Natural killer cell (primary cell): ENCODE data around the gene PAX2. TPM values are rescaled to one million over a fixed set of nuclear protein-coding genes. Genes with fewer than 3 reads are reported as not detected.
A peak's percentile ranks its signal among the peaks of the same experiment; 100 is the strongest.

Experiments used
- ATAC-seq, 3 donors: fragments of 150-1000 bp in 2 of 3; fragments of 200-7000 bp in 1 of 3; cut with Tn5 transposase; 1 replicate in 1 of 3; 2 replicates in 2 of 3; pipeline ENCODE4 v1.10.0; 2021; ENCODE audit warnings: mild to moderate bottlenecking in 2 of 3, moderate library complexity in 2 of 3
- DNase-seq, 2 donors: peaks; one replicate each; pipeline versions ENCODE4 v3.0.0 to v3.0.0-alpha.2; 2013 to 2021; ENCODE audit warnings: mixed read lengths in 1 of 2
- H3K27ac ChIP-seq: one replicate; pipeline ENCODE4 v1.5.1; 2013; ENCODE audit warnings: mild to moderate bottlenecking, low read length
- H3K27me3 ChIP-seq: one replicate; pipeline ENCODE4 v1.6.1; 2013; ENCODE audit warnings: low read length; ENCODE audit not compliant: control insufficient read depth, insufficient read depth
- H3K36me3 ChIP-seq: one replicate; pipeline ENCODE4 v1.6.1; 2013; ENCODE audit warnings: low read length; ENCODE audit not compliant: control insufficient read depth, insufficient read depth
- H3K4me1 ChIP-seq: one replicate; pipeline ENCODE4 v1.6.1; 2013; ENCODE audit warnings: low read length; ENCODE audit not compliant: control insufficient read depth, insufficient read depth
- H3K4me3 ChIP-seq: one replicate; pipeline ENCODE4 v1.5.1; 2013; ENCODE audit warnings: low read length
- H3K9me3 ChIP-seq: one replicate; pipeline ENCODE4 v1.6.1; 2013; ENCODE audit warnings: low read length; ENCODE audit not compliant: control insufficient read depth, insufficient read depth
- H3K27ac Mint-ChIP-seq, 2 donors: one replicate each; pipeline ENCODE4 v1.8.0; 2022; ENCODE audit warnings: mild to moderate bottlenecking in 2 of 2, mixed read lengths in 2 of 2, moderate library complexity in 1 of 2
- H3K27me3 Mint-ChIP-seq, 2 donors: one replicate each; pipeline ENCODE4 v1.8.0; 2022; ENCODE audit warnings: low read depth in 2 of 2, mixed read lengths in 2 of 2
- H3K36me3 Mint-ChIP-seq: one replicate; pipeline ENCODE4 v1.8.0; 2022; ENCODE audit warnings: mixed read lengths
- H3K4me1 Mint-ChIP-seq, 2 donors: one replicate each; pipeline ENCODE4 v1.8.0; 2022; ENCODE audit warnings: mixed read lengths in 2 of 2
- H3K4me3 Mint-ChIP-seq: one replicate; pipeline ENCODE4 v1.8.0; 2022; ENCODE audit warnings: mild to moderate bottlenecking, moderate library complexity, mixed read lengths
- H3K9me3 Mint-ChIP-seq, 2 donors: one replicate each; pipeline ENCODE4 v1.8.0; 2022; ENCODE audit warnings: mixed read lengths in 2 of 2
- WGBS: methylation state at CpG from one replicate; pipeline ENCODE4 v1.1.7; 2013; ENCODE audit warnings: missing lambda C conversion rate; ENCODE audit not compliant: insufficient coverage; 5-methylcytosine and 5-hydroxymethylcytosine counted together
- intact Hi-C: fragments of 100-400 bp; cut with micrococcal nuclease; formaldehyde crosslinking; loops from one replicate; pipeline ENCODE4 v1.14.2; 2022
- total RNA-seq, 4 donors: library from RNA; stranded (reverse); fragments of 120-200 nt in 1 of 4; gene quantifications; one replicate each; pipeline versions ENCODE4 v1.2.3 to v1.2.4, GENCODE V29; 2013 to 2022
- TF ChIP-seq, protein P1 (sequence below): fragments of 200-600 bp; IDR thresholded peaks from one replicate; pipeline ENCODE4 v1.8.0; 2022; ENCODE audit warnings: antibody characterized with exemption

PAX2 gene
- total RNA-seq, 3 donors from 2014 or later (not counting 1 experiment from before 2014, with no cell fraction given) = not detected

DNA sequence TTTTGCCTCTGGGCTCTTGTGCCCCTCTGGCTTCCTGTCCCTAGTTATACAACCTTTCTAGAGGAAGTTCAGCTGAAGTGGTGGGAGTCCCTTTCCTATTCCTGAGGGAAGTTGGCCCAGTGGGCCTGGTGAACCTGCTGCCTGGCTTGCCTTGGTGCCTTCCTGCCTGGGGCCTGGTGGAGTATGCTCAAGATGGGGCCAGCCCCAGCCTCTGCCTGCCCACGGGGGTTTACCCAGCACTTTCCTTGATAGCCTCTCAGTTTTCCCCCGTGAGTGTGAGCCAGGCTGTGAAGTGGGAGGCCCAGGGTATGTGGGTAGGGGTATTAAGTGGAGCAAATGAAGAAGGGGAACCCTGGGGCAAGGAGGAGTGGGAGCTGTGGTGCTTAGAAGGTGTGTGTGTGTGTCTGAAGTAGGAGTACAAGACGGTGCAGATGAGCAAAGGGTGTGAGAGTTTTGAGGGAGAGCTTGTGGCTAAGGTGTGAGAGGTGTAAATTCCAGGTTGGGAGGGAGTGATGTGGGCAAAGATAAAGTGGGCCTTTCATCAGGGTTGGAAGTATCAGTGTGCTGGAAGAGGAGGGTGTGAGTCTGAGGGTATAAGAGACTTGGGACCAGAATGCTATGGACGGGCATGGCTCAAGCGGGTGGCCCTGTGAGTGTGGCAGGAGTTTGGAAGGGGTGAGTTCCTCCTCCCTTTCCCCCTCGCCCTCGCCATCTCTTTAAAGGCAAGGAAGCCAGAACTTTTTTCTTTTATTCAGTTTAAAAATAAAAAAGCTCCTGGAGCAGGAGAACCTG, 10.9 kb upstream of the PAX2 start:
- Mint-ChIP-seq H3K4me1 (peaks cover 28 to 61% of the 10 kb centered on the region in 2 donors), H3K9me3 (no peaks in the 10 kb centered on the region), H3K27ac (no peak overlapping the region), H3K4me3 (peak overlapping the region; percentile 49), H3K27me3 (peaks cover 60 to 83% of the 10 kb centered on the region in 2 donors), H3K36me3 (no peaks in the 10 kb centered on the region)
- intact Hi-C loops = no loop called here
- H3K27ac ChIP-seq = no peak overlapping the region
- WGBS = 62% methylated on average over 7 of the region's 7 CpGs
- no peaks in the 10 kb centered on the region for H3K9me3 ChIP-seq
- DNase-seq (no peak), ATAC-seq (peak in 1 of 3 donors; percentile 1)
- no peak overlapping the region for H3K4me3 ChIP-seq
- H3K36me3 ChIP-seq = no peaks in the 10 kb centered on the region
- H3K4me1 ChIP-seq = peaks cover 30% of the 10 kb centered on the region
- TF ChIP-seq, protein P1, sequence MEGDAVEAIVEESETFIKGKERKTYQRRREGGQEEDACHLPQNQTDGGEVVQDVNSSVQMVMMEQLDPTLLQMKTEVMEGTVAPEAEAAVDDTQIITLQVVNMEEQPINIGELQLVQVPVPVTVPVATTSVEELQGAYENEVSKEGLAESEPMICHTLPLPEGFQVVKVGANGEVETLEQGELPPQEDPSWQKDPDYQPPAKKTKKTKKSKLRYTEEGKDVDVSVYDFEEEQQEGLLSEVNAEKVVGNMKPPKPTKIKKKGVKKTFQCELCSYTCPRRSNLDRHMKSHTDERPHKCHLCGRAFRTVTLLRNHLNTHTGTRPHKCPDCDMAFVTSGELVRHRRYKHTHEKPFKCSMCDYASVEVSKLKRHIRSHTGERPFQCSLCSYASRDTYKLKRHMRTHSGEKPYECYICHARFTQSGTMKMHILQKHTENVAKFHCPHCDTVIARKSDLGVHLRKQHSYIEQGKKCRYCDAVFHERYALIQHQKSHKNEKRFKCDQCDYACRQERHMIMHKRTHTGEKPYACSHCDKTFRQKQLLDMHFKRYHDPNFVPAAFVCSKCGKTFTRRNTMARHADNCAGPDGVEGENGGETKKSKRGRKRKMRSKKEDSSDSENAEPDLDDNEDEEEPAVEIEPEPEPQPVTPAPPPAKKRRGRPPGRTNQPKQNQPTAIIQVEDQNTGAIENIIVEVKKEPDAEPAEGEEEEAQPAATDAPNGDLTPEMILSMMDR = no peak
- H3K27me3 ChIP-seq = peaks cover 47% of the 10 kb centered on the region

GRCh38 chr10:100735087-100735336, 10.4 kb upstream of the PAX2 start:
- Mint-ChIP-seq H3K27me3 (peaks cover 62 to 83% of the 10 kb centered on the region in 2 donors), H3K36me3 (no peaks in the 10 kb centered on the region), H3K4me3 (peak overlapping the region; percentile 49), H3K4me1 (peaks cover 26 to 56% of the 10 kb centered on the region in 2 donors), H3K27ac (no peak overlapping the region), H3K9me3 (no peaks in the 10 kb centered on the region)
- TF ChIP-seq, protein P1 = no peak
- intact Hi-C loops = no loop called here
- H3K27me3 ChIP-seq = peaks cover 52% of the 10 kb centered on the region
- no peaks in the 10 kb centered on the region for H3K9me3 ChIP-seq
- H3K36me3 ChIP-seq = no peaks in the 10 kb centered on the region
- DNase-seq = no peak
- H3K4me3 ChIP-seq = no peak overlapping the region
- 34% methylated on average over 7 of the region's 7 CpGs for WGBS
- no peak overlapping the region for H3K27ac ChIP-seq
- no peak for ATAC-seq
- peaks cover 25% of the 10 kb centered on the region for H3K4me1 ChIP-seq

DNA sequence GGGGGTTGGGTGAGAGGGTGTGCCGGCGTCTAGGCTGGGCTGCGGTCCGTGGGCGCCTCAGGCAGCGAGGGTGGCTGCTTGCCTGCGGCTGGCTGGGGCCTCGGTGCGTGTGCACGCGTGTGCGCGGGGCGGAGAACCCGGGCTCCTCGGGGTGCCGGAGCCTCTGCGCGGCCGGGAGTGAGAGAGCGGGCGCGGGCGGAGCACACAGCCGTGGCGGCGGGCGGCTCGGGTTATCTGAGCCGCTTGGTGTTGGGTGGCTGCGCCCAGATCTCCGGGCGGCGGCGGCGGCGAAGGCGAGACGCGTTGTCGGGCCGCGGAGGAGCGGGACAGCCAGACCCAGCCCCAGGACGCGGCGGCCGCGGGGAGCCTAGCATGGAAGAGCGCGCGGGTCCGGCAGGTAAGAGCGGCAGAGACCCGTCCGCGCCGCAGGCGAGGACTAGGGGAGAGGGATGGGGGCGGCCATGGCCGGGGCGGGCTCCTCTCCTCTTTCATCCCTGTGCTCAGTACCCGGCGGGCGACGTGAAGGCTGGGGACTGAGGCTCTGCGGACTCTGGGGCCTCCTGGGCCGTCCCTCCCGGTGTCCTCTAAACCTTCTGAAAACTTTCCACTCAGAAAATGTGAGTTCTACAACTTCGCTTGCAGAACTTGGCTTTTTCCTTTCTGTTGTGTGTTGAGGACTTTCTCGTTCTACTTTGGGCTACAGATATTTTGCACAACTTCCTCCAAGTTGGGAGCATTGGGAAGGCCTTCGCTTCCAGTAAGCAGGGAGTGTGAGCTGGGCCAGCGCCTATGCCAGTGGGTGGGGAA, 9.8 kb upstream of the PAX2 start:
- peak overlapping the region; percentile 49 for H3K4me3 Mint-ChIP-seq
- WGBS = 7% methylated on average over 73 of the region's 73 CpGs
- no peaks in the 10 kb centered on the region for H3K36me3 ChIP-seq
- peaks cover 63 to 83% of the 10 kb centered on the region in 2 donors for H3K27me3 Mint-ChIP-seq
- no peak overlapping the region for H3K27ac ChIP-seq
- no peaks in the 10 kb centered on the region for H3K9me3 ChIP-seq
- ATAC-seq (peak in 1 of 3 donors; percentile 40), DNase-seq (peak in 1 of 2 donors; percentile 13)
- peaks cover 54% of the 10 kb centered on the region for H3K27me3 ChIP-seq
- H3K4me1 Mint-ChIP-seq = peaks cover 21 to 51% of the 10 kb centered on the region in 2 donors
- TF ChIP-seq, protein P1 = no peak
- H3K4me3 ChIP-seq = no peak overlapping the region
- H3K4me1 ChIP-seq = peaks cover 20% of the 10 kb centered on the region
- no peak overlapping the region for H3K27ac Mint-ChIP-seq
- intact Hi-C loops = no loop called here
- no peaks in the 10 kb centered on the region for H3K36me3 Mint-ChIP-seq
- no peaks in the 10 kb centered on the region for H3K9me3 Mint-ChIP-seq
